Globus pallidus (tissue), 1 donor: Measurements from ENCODE around the gene PTGES3L.
"Not testable (repeated sequence)": the region's sequence is repeated elsewhere in the genome, so short reads cannot be mapped to it uniquely, and the experiment has no call there.

Experiments
- DNase-seq: peaks from one replicate; pipeline ENCODE4 v3.0.0-alpha.2; 2015; ENCODE audit warnings: low spot score

The PTGES3L gene

GRCh38 chr17:42919522-42920077 is 60.3 kb downstream of the PTGES3L start:
- not testable (repeated sequence) for DNase-seq

DNA sequence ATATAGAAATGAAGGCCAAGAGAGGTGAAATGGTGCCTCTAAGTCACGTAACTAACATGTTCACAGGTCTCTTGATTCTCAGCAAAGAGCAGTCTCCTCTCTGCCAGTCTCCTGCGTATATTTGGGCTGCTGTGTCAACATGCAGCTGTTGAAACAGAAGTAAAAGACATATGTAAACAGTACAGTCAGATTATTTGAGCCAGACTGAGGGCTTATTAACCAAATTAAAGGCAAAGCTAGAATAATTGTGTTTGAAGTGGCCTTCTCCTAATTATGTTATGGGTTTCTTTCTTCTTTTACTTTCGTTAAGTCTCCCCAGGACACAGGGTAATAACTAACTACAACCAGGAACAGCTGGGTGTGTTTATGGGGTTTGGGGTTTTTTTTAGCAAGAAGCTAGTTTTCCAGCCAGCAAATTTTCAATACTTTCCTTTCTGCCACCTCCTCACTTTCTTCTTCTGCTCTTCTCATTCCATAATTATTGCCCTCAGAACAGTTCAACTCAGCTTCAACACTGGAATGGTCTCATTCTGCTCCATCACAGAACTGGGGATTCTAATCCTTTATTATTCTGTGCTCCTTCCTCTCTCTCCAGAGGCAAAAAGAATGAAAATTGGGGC is 60.9 kb downstream of the PTGES3L start:
- DNase-seq = no peak
